ENCODE data around the gene GNAO1.

DNA sequence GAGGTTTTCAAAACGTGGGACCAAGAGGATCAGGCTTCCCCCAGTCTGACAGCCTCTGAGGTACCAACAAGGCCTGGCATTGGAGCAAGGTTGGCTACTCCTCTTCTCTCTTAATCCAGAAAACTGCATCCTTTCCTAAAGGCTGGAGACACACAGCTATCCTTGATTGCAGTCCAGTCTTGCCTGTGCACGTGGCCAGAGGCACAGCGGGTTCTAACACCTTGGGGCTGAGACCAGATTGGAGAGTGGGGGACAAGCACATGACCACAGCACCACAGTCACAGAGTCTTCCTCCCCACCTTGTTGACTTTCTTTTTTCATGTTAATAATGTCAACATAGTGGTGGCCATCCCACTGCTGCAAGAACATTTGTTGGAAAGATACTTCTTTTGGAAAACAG is 46.9 kb downstream of the GNAO1 start:
- TF ChIP-seq, protein P1, sequence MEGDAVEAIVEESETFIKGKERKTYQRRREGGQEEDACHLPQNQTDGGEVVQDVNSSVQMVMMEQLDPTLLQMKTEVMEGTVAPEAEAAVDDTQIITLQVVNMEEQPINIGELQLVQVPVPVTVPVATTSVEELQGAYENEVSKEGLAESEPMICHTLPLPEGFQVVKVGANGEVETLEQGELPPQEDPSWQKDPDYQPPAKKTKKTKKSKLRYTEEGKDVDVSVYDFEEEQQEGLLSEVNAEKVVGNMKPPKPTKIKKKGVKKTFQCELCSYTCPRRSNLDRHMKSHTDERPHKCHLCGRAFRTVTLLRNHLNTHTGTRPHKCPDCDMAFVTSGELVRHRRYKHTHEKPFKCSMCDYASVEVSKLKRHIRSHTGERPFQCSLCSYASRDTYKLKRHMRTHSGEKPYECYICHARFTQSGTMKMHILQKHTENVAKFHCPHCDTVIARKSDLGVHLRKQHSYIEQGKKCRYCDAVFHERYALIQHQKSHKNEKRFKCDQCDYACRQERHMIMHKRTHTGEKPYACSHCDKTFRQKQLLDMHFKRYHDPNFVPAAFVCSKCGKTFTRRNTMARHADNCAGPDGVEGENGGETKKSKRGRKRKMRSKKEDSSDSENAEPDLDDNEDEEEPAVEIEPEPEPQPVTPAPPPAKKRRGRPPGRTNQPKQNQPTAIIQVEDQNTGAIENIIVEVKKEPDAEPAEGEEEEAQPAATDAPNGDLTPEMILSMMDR (conservative IDR thresholded peaks at IDR 0.05; ENCODE audit: low read depth, low read length): no peak
- TF ChIP-seq EZH2 (IDR thresholded peaks at IDR 0.05; ENCODE audit: borderline replicate concordance, low read depth, low read length, poor library complexity, severe bottlenecking): no peak
